Measurements from ENCODE around the gene FAM3C. TPM values are rescaled to one million over a fixed set of nuclear protein-coding genes. Genes with fewer than 3 reads are reported as not detected.

The FAM3C gene
- total RNA-seq, 1 experiment from 2014 or later = 56.7 TPM

DNA sequence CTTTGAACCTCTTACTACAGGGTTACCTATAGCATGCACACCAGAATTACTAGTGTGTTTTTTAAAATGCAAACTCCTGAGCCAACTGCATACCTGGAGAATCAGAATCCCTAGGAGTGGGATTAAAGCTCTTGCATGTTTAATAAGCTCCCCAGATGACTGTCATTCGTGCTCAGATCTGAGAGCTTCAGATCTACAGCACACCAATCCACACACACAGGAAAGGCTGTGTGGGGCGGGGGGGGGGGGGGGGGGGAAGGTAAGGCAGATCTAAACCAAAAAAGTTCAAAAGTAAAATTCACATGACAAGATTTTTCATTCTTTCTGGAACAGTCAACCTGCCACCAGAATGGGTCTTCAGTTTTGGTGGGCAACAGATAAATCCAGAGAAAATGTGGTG is 5.5 kb downstream of the FAM3C start:
- in situ Hi-C loops (cut with HindIII; ENCODE audit: low pct_unique_long_range_greater_than_20kb, low sequenced_read_pairs) = no loop called here

DNA sequence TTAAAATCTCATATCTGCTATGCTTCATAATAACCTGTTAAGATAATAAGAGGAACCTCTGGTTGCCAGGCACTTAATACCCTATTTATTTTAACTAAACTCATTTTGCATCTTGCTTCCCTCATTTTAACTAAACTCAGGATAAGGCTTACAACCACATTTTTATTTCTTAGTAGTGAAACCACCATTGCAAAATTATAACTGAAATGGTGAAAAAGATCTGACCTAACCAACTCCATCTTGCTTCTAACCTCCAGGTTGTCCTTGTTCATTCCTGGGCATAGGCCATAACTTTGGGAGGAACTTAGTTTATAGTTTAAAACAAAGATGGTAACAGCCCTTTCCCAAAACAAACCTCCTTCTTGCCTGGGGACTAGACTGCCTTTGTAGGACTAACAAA is 6.0 kb downstream of the FAM3C start:
- in situ Hi-C loops (cut with HindIII; ENCODE audit: low pct_unique_long_range_greater_than_20kb, low sequenced_read_pairs) = no loop called here

More for the DNA sequence above, 5.5 kb downstream of the FAM3C start:
- no peak for DNase-seq (ENCODE audit: low read depth, low spot score)

DNA sequence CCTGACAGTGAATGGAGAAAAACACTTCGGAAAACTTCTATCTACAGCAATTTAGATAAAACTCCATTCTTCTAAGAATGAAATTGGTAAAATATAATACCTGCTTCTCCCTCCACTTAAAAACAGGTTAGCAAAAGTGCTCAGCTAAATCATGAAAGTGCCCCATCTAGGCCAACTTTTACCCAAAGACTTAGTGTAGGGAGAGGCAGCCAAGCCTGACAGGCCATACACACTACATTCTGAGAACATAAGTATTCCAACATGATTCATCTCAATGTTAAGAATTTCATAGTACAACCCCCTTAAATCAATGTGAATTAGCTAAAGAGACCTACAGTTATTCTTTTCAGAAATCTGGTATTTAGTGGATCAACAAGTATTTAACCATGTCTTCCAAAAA is 7.2 kb downstream of the FAM3C start:
- in situ Hi-C loops (cut with HindIII; ENCODE audit: low pct_unique_long_range_greater_than_20kb, low sequenced_read_pairs) = no loop called here
- no peak for DNase-seq (ENCODE audit: low read depth, low spot score)

More for the DNA sequence above, 6.0 kb downstream of the FAM3C start:
- DNase-seq (ENCODE audit: low read depth, low spot score) = no peak

DNA sequence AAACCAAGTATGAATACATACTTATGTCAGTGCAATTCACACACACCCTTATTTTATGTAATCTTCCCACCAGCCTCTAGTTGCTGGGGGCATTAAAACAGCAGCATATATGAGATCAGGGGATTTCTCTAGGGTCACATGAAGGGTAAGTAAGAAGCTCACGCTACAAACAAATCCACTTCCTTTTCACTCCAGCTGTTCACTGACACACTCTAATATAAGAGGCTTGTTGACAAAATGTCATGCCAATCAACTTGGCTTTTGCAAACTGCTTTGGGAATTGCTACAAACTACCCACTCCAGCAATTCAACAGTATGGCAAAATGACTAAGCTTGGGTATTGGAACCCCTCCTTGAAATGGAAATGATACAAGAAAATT is 10.3 kb downstream of the FAM3C start:
- in situ Hi-C loops (cut with HindIII; ENCODE audit: low pct_unique_long_range_greater_than_20kb, low sequenced_read_pairs) = no loop called here

DNA sequence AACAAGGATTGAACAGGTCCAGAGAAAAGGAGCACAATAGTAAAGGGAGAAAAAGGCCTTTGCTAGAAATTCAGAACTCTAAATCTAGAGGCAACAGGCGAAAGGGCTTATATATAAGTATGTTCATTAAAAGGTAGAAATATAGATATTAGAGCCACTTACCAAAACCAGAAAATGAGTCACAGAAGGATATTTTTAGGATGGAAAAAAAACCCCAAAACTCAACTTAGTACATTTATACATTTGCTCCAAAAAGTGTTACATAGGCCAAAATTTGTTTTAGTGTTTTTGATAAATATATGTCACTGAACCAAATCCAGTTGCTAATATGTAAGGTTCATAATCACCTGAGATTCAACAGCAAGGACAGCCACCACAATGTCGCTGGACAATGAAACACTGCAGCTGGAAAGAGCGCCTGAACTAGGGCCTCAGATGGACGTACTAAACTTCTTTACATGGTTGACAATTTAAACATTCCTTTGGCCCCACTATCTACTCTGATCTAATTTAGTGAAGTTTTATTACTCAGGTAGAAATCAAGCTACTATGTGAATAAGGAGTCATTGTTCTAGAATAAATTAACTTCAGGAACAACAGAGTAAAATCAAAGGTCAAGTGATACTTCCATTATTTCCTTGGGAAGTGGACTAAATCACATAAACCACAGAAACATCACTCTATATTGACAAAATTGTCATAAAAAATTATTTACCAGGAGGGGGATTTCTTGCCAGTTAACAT is 10.9 kb downstream of the FAM3C start:
- no peak for DNase-seq (ENCODE audit: low read depth, low spot score)
- in situ Hi-C loops (cut with HindIII; ENCODE audit: low pct_unique_long_range_greater_than_20kb, low sequenced_read_pairs) = no loop called here

More for the DNA sequence above, 10.3 kb downstream of the FAM3C start:
- peak; percentile 77 for DNase-seq (ENCODE audit: low read depth, low spot score)

DNA sequence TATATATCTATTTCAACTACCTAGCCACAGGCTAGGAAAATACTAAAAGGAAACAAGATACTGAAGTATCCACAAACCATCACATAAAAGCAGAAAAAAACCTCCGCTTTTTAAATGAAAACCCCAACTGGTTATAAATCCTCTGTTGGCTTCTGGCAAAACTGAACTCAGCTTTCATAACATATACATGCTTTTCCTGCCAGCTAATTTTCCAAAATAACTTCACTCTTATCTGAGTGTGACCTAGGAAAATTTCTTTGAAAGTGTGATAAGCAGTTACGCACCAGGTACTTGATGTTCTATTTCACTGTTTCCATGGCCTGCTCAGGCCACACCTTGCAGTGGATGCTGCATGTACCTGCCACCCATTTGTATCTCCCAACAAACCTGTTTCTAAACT is 11.8 kb downstream of the FAM3C start:
- DNase-seq (ENCODE audit: low read depth, low spot score) = no peak
- in situ Hi-C loops (cut with HindIII; ENCODE audit: low pct_unique_long_range_greater_than_20kb, low sequenced_read_pairs) = no loop called here

DNA sequence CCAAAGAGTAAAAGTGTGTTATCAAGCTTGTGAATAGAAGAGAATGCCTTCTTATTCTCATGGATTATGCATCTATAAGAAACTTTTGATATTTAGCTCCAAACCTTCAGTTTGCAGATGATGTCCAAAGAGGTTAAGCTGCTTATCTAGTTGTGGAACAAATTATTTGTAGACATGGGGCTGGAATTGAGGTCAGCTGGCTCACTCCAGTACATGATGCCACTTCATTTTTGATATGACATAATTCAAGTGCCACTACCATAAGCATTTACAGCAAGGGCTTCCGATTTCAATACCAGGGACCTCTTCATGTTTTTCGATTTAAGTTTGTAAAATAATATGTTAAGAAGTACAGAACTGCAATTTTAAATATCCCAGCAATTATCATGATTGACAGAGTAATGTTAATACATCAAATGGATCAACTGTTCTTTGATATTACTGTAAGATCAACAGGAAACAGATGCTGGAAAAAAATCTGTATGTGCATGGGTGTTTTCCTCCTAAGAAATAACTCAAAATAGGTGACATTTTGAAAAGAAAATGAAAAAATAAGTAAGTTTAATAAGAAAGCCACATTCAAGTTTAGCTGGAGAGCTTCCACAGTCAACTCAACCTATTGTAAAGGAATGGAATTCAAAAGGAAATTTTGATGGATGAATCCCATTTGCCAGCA is 12.7 kb downstream of the FAM3C start:
- in situ Hi-C loops (cut with HindIII; ENCODE audit: low pct_unique_long_range_greater_than_20kb, low sequenced_read_pairs) = no loop called here
- DNase-seq (ENCODE audit: low read depth, low spot score) = no peak

DNA sequence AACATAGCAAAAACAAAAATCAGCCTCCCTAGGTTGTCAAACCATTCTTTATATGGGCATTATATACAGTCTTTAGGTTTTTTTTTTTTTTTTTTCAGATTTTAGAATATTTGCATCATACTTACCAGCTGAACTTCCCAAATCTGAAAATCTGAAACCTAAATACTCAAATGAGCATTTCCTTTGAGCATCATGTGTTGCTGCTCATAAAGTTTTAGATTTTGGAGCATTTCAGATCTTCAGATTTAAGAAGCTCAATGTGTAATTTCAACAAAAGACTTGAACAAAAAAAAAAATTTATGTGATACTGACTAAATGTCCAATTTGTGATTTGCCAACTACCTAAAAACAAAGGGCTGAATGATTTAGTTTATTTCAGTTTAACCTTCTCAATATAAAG is 13.6 kb downstream of the FAM3C start:
- in situ Hi-C loops (cut with HindIII; ENCODE audit: low pct_unique_long_range_greater_than_20kb, low sequenced_read_pairs) = no loop called here
- no peak for DNase-seq (ENCODE audit: low read depth, low spot score)

DNA sequence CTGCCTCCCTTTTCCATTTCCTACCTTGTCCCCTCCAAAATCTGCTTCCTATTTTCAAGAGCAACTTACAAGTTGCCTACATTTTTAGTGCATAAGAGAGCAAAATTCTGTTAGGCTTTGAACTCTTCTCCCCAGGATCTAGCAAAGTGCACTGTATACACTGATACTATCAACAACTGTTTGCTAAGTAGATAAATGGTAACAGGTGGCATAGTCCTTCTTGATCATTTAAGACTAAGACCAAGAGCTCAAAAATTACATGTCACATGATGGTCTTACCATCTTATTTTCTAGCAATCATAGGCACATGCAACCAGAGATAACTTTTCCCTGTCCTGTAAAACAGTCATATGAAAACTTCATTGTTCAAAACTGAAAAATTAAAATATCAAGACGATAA is 16.2 kb downstream of the FAM3C start:
- in situ Hi-C loops (cut with HindIII; ENCODE audit: low pct_unique_long_range_greater_than_20kb, low sequenced_read_pairs) = no loop called here
- no peak for DNase-seq (ENCODE audit: low read depth, low spot score)

DNA sequence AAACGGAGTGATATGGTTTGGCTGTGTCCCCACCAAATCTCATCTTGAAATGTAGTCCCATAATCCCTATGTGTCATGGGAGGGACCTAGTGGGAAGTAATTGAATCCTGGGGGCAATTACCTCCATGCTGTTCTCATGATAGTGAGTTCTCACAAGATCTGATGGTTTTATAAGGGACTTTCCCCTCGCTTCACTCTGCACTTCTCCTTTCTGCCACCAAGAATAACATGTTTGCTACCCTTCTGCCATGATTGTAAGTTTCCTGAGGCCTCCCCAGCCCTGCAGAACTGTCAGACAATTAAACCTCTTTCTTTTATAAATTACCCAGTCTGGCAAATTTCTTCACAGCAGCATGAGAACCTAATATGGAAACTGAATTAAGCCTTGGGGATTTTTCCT is 19.1 kb downstream of the FAM3C start:
- no peak for DNase-seq (ENCODE audit: low read depth, low spot score)
- in situ Hi-C loops (cut with HindIII; ENCODE audit: low pct_unique_long_range_greater_than_20kb, low sequenced_read_pairs) = no loop called here

DNA sequence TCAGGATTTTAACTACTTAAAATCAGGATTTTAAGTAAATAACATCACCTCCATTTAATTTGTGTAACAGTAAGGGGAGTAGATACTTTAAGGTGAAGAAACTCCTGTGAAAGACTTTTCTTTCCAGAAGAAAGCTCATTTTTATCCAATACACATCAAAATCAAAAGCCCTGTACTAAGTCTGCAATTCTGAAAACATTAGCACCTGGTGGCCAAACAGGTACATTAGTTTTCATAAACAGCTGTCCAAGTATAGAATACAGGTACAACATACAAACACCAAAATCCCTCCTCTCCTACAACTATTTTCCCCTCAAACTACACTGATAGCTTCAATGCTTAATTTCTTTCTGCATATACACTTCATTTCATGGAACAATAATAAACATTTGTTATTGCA is 22.9 kb downstream of the FAM3C start:
- DNase-seq (ENCODE audit: low read depth, low spot score) = no peak

DNA sequence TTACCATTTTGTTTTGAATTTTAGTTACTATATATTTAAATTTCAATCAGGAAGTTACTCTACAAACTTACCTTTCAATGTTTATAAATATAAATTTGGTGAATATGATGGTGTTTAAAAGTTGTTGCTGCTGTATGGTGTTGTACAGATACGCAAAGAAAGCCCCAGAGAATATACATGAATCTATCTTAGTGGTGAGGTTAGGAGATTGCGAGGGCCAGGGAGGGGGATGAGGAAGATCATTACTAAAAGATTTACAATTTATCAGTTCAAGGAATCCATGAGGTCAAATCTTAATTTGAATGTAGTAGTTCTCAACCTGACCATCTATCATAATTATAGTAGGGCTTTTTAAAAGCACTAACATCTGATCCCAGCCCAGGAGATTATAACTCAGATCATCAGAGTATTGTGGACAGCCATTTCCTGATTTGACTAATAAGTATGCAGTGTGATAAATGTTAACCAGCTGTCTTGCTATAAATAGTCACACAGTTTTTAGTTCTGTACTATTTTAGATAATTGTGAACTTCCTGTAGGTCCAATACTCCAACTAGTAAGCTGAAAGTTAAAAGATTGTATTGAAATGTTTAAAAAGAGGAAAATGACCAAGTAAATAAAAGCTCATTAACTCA is 23.6 kb downstream of the FAM3C start:
- no peak for DNase-seq (ENCODE audit: low read depth, low spot score)
- in situ Hi-C loops (cut with HindIII; ENCODE audit: low pct_unique_long_range_greater_than_20kb, low sequenced_read_pairs) = no loop called here

More for the DNA sequence above, 22.9 kb downstream of the FAM3C start:
- in situ Hi-C loops (cut with HindIII; ENCODE audit: low pct_unique_long_range_greater_than_20kb, low sequenced_read_pairs) = no loop called here

DNA sequence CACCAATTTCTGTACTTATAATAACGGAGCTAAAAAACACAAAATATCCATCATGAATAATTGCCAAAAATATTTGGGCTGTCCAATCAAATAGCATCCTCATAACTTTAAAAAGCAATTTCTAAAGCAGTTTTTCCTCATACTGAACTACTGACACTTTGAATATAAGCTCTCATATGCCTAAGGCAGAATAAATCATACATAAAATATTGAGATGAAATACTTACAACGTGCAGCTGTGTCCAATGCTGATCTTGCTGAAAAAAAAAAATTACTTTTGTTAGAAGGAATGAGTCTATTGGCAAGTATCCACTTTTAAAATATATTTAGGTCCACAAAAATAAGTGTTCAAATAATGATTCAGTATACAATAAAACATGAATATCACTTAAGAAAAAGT is 24.2 kb downstream of the FAM3C start:
- in situ Hi-C loops (cut with HindIII; ENCODE audit: low pct_unique_long_range_greater_than_20kb, low sequenced_read_pairs) = no loop called here
- no peak for DNase-seq (ENCODE audit: low read depth, low spot score)

DNA sequence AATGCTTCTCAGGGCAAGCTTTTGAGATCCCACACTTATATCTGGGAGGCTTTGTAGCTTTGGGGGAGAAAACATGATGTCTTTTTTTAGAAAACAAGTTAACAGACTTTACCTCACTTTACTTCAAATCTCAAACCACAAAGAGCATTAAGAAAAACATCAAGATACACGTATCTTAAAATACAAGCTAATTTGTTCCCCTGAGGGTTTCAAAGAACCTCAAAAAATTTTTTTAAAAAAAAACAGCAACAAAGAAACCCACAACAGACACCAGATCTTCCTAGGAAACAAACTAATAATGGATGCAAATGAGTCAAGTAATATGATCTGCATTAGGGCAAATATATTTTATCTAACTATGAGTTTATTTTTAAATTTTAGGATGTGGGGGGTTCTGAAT is 24.7 kb downstream of the FAM3C start:
- DNase-seq (ENCODE audit: low read depth, low spot score) = no peak
- in situ Hi-C loops (cut with HindIII; ENCODE audit: low pct_unique_long_range_greater_than_20kb, low sequenced_read_pairs) = no loop called here

DNA sequence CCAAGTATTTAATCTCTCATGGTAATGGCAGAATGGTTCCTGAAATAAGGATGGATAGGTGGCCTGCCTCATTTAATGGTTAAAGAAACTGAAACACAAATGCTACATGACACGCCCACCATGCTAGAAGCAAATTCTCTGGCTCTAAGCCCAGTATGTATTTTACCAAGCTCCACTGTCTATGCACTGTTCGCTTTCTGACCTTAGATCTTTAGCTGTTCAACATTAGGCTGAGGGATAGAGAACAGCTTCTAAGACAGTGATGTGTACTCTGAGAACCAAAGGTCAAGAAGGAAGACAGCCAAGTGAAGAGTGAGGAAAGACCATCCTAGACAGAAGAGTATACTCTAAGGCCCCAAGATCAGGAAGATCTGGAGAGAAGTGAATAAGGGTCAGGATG is 26.6 kb downstream of the FAM3C start:
- in situ Hi-C loops (cut with HindIII; ENCODE audit: low pct_unique_long_range_greater_than_20kb, low sequenced_read_pairs) = no loop called here
- DNase-seq (ENCODE audit: low read depth, low spot score) = no peak

DNA sequence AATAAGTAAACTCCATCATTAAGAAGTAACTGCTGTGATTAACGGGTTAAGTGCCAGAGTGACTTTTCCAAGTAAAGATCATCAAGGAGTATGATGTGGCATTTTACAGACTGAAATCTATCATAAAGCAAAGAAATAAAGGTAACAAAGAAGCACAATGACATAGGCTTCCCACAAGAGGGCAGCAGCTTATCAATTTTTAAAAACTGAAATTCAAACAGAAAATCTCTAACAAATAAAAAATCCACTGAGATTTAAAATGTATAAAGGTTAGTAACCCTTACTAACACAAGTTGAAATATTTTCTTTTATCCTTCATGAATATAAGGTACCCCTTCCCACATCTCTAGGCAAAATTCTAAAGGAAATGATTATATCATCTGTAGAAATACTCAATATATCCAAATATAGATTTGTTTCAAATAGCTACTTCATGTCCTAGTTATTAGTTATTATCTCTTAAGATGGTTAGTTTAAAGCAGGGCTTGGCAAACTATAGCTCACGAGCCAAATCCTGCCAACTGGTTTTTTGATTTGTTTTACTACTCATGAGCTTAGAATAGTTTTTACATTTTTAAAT is 29.2 kb downstream of the FAM3C start:
- in situ Hi-C loops (cut with HindIII; ENCODE audit: low pct_unique_long_range_greater_than_20kb, low sequenced_read_pairs) = no loop called here
- peak; percentile 61 for DNase-seq (ENCODE audit: low read depth, low spot score)

DNA sequence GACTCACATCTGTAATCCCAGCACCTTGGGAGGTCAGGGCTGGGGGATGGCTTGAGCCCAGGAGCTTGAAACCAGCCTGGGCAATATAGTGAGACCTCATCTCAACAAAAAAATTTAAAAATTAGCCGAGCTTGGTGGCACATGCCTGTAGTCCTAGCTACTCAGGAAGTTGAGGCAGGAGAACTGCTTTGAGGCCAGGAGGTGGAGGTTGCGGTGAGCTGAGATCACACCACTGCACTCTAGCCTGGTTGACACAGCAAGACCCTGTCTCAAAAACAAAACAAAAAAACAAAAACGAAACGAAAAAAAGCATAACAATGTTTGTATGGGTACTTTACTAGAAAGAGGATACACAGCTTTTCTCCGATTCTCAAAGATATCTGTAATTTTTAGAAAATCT is 35.5 kb downstream of the FAM3C start:
- no peak for DNase-seq (ENCODE audit: low read depth, low spot score)
- in situ Hi-C loops (cut with HindIII; ENCODE audit: low pct_unique_long_range_greater_than_20kb, low sequenced_read_pairs) = no loop called here

DNA sequence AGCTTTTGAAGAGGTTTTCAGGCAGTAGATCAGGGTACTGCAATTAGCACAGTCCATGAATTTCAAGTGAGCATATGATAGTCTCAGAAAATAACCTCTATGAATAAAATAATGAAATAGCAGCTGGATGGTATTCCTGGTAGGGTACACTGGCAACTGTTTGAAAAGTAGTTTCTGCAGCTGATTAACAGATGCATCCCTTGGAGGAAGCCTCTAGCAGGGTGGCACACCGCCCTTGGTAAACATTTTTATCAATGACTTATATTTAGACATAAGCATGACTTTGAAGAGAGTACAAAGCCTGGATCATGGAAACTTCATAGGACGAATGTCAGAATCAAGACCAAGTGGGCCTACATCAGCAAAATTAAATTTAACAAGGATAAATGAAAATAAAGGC is 40.5 kb downstream of the FAM3C start:
- no peak for DNase-seq (ENCODE audit: low read depth, low spot score)
- in situ Hi-C loops (cut with HindIII; ENCODE audit: low pct_unique_long_range_greater_than_20kb, low sequenced_read_pairs) = no loop called here

DNA sequence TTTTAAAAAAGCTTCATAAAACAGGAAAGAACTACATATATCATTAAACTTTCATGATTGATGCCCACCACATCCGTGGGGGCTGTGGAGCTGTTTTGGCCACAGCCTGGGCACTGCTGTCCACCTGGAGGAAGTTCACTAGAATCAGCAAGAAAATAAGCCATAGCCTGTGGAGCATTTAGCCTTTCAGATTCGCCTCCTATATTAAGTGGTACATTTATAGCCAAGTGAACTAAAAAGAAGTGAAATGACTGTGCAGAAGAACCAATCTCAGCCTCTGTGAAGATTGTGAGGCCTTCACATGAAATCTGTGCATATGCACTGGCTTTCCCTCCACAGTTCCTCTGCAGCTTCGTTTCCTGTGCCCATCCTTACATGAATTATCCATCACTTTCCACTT is 43.8 kb downstream of the FAM3C start:
- no peak for DNase-seq (ENCODE audit: low read depth, low spot score)
- in situ Hi-C loops (cut with HindIII; ENCODE audit: low pct_unique_long_range_greater_than_20kb, low sequenced_read_pairs) = no loop called here
